GM20000 (cell line): ENCODE results near the gene POR.
A peak's percentile ranks its signal among the peaks of the same experiment; 100 is the strongest.
"Not testable (repeated sequence)": the region's sequence is repeated elsewhere in the genome, so short reads cannot be mapped to it uniquely, and the experiment has no call there.

Experiments
- DNase-seq: peaks from one replicate; pipeline ENCODE4 v3.0.0; 2012; ENCODE audit warnings: low spot score
- TF ChIP-seq, protein P1 (sequence below): IDR thresholded peaks from 2 replicates; pipeline ENCODE4 v1.5.1; 2012; ENCODE audit warnings: mild to moderate bottlenecking, control low read depth; ENCODE audit errors: extremely low read depth, missing control alignments

The POR gene

DNA sequence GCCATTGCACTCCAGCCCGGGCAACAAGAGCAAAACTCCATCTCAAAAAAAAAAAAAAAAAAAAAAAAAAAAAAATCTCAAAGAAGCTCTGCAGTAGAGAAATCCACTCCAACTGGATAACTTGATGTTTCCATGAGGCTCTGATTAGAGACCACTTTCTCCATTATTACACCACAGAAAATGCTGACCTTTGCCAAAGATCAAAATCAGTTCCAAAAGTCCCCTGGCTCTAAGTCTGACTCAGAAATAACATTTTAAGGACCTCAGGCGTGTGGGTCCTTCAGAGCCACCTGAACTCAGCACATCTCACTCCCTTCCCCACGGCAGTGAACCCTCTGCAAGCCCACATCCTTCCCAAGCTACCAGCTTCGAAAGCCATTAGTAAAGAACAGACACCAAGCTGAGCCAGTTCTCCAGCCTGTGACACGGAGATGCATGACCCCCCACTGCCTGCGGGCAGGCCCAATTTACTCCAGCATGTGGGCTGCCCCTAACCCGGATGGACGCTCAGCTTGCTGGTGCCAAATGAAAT lies 93.3 kb downstream of the POR start:
- TF ChIP-seq, protein P1, sequence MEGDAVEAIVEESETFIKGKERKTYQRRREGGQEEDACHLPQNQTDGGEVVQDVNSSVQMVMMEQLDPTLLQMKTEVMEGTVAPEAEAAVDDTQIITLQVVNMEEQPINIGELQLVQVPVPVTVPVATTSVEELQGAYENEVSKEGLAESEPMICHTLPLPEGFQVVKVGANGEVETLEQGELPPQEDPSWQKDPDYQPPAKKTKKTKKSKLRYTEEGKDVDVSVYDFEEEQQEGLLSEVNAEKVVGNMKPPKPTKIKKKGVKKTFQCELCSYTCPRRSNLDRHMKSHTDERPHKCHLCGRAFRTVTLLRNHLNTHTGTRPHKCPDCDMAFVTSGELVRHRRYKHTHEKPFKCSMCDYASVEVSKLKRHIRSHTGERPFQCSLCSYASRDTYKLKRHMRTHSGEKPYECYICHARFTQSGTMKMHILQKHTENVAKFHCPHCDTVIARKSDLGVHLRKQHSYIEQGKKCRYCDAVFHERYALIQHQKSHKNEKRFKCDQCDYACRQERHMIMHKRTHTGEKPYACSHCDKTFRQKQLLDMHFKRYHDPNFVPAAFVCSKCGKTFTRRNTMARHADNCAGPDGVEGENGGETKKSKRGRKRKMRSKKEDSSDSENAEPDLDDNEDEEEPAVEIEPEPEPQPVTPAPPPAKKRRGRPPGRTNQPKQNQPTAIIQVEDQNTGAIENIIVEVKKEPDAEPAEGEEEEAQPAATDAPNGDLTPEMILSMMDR = no peak
- DNase-seq = peak; percentile 25

DNA sequence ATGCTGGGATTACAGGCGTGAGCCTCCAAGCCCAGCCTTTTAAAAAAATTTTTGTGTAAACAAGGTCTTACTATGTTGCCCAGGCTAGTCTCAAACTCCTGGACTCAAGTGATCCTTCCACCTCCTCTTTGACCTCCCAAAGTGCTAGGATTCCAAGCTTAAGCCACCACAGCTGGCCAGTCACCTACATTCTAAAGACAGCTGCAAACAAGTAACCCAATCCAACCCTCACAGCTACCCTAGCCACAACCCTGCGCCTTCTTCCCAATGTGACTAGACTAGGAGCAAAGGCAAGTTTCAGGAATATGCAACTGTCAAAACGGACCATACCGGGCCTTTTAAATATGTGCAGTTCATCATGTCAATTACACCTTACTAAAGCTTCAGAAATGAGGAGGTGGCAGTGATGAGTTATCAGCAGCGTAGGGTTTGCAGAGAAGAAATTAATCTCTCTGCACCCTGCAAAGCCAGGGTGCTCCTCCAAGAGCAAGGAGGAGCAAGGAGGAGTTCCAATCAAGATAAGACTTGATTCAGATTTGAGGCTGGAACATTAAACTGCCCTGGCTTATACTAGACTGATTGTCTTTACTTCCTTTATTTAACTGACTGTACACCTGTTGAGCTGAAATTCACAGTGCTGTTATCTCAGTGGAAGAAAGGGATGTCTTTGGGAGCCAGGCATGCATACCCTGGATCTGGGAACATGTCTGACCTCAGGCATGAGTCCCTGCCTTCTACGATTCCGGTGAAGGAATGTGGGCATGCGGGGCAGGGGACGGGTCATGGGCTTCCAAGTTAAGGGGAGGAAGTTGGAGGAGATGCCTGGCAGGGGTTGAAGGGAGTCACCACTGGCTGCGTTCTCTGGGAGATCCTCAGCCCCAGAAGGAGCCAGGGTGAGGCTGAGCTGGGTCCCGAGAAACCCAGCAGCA lies 95.0 kb downstream of the POR start:
- TF ChIP-seq, protein P1 = no peak
- DNase-seq = no peak

DNA sequence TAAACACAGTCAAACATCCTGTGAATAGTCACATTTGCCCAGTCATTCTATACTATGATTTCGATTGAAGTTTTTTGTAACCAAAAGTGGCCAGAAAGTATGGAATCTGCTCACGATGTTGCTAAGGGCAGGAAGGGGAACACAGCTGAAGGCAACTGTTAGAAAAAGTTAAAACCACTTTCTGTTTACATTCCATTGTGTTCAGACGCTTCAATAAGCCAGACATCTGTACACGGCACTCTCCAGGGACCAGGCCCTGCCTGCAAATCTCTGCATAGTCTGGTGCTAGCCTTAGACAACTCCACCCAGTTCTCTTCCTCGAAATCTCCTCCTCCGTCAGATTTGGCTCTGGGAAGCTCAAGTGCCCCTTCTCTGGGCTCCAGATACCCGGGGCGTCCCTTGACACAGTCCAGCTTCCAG lies 96.5 kb downstream of the POR start:
- TF ChIP-seq, protein P1 = no peak
- DNase-seq = no peak

DNA sequence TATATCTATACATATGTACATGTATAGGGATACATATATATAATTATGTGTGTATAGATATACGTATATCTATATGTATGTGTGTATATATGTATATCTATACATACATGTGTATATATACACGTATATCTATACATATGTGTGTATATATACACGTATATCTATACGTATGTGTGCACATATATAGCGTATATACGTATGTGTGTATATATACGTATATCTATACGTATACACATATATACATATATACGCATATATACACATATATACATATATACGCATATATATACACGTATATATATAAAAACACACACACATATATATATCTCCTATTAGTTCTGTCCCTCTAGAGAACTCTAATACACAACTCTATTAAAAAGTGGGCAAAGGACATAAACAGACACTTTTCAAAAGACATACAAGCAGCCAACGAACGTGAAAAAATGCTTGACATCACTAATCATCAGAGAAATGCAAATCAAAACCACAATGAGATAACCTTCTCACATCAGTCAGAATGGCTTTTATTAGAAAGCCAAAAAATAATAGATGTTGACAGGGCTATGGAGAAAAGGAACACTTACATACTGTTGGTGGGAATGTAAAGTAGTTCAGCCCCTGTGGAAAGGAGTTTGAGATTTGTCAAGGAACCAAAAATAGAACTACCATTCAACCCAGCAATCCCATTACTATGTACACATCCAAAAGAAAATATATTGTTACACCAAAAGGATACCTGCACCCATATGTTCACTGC lies 101.4 kb downstream of the POR start:
- DNase-seq = no peak
- TF ChIP-seq, protein P1 = no peak

DNA sequence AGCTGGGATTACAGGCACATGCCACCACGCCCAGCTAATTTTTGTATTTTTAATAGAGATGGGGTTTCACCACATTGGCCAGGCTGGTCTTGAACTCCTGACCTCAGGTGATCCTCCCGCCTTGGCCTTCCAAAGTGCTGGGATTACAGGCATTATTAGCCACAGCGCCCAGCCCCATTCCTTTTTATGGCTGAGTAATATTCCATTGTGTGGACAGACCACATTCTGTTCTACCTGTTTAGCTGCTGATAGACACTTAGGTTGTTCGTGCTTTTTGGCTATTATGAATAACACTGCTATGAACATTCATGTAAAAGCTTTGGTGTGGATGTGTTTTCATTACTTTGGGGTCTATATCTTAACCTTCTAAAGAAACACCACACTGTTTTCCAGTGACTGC lies 103.6 kb downstream of the POR start:
- not testable (repeated sequence) for DNase-seq

DNA sequence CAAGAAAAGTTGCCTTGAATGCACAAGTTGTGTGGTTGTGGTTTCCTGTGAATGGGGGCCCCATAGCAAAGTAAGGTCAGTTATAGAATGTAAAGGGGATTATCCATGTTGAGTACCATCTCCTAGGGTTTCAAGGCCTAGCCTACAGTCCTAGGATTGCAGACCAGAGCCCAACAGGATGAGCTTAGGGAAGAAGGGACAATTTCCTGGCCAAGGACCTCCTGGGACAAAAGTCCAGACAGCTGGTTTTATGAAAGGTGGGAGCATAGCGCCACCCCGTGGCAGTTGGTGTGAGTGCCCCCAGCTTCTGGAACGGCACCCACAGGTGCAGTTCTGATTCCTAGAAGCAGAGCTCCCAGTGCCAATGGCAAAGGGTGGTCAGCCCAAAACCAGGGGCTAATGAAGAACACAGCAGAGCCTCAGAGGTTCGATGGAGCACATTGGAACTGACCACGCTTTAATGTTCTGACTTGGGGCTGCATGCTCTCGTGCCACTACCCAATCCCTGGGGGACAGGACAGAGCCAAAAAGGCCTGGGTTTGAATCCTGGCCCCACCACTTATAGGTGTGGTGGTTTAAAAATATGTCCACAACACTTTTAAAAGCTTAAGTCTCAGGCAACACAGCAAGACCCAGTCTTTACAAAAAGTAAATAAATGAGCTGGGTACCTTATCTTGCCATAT lies 105.2 kb downstream of the POR start:
- TF ChIP-seq, protein P1 = peak; percentile 80
- peak; percentile 72 for DNase-seq

DNA sequence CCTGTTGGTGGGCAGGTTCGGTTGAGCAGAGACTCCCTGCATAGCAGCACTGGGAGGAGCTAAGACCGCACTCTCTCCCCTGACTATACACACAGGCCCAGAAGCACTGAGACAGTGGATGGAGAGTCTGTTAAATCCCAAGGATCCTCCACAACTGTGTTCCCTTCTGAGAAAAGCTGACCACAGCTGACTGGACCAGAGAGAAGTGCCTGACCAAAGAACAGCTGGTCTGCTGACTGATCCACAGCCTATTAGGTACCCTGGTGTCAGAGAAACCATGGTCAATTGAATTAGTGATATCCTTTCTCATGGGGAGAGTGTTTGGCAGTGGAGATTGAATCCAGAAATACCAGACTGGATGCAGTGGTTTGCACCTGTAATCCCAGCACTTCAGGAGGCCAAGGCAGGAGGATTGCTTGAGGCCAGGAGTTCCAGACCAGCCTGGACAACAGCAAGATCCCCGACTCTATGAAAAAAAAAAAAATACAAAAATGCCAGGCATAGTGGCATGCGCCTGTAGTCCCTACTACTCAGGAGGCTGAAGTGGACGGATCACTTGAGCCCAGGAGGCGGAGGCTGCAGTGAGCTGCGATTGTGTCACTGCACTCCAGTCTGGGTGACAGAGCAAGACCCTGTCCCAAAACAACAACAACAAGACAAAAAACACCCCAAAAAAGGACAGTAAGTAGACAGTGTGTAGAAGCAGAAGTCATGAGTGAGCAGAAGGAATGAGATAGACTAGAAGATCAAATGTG lies 107.2 kb downstream of the POR start:
- TF ChIP-seq, protein P1 = no peak
- DNase-seq = no peak
